GM12878 (cell line): Measurements from ENCODE around the gene HPS3.
"Not testable (repeated sequence)": the region's sequence is repeated elsewhere in the genome, so short reads cannot be mapped to it uniquely, and the experiment has no call there.

ENCODE experiments used
- CTCF ChIP-seq, 3 experiments: IDR thresholded peaks in 2 of 3; conservative IDR thresholded peaks in 1 of 3; 2 replicates each; pipeline ENCODE4 v1.5.1; 2011; ENCODE audit warnings: low read depth in 3 of 3, low read length in 3 of 3, mild to moderate bottlenecking in 3 of 3, control low read depth in 2 of 3, moderate library complexity in 2 of 3, inconsistent platforms in 1 of 3, mixed read lengths in 1 of 3; ENCODE audit not compliant: control insufficient read depth in 2 of 3, insufficient read depth in 1 of 3; ENCODE audit errors: extremely low read depth in 1 of 3
- JUND ChIP-seq: IDR thresholded peaks from 2 replicates; pipeline ENCODE4 v1.6.1; 2012; ENCODE audit warnings: low read depth, mild to moderate bottlenecking, low read length, improper control_type of control experiment, moderate library complexity
- KDM1A ChIP-seq: fragments of 200-600 bp; sonication (generic); IDR thresholded peaks from 2 replicates; pipeline ENCODE4 v1.6.1; 2016; ENCODE audit warnings: borderline replicate concordance
- REST ChIP-seq: IDR thresholded peaks from 2 replicates; pipeline ENCODE4 v1.6.1; 2012; ENCODE audit warnings: mild to moderate bottlenecking, low read depth, low read length
- ZSCAN29 ChIP-seq: fragments of 450-650 bp; IDR thresholded peaks from 2 replicates; pipeline ENCODE4 v1.6.1; 2017; ENCODE audit warnings: mild to moderate bottlenecking, moderate library complexity
- TF ChIP-seq, protein P1 (sequence below): IDR thresholded peaks from 2 replicates; pipeline ENCODE4 v1.6.1; 2011; ENCODE audit warnings: low read depth, mild to moderate bottlenecking, low read length, moderate library complexity, borderline replicate concordance; ENCODE audit errors: extremely low read depth

- not testable (repeated sequence) for TF ChIP-seq CTCF (IDR thresholded peaks at IDR 0.05 in 2 of 3, conservative IDR thresholded peaks at IDR 0.05 in 1 of 3; ENCODE audit: control insufficient read depth in 2 of 3, extremely low read depth in 1 of 3, insufficient read depth in 1 of 3, low read depth in 3 of 3, low read length in 3 of 3); REST; KDM1A; ZSCAN29; JUND
- TF ChIP-seq, protein P1, sequence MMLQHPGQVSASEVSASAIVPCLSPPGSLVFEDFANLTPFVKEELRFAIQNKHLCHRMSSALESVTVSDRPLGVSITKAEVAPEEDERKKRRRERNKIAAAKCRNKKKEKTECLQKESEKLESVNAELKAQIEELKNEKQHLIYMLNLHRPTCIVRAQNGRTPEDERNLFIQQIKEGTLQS = not testable (repeated sequence)
Measured at GRCh38 chr3:149097987-149098386, 31.5 kb upstream of the HPS3 start.
